H1 (cell line): Measurements from ENCODE around the gene DNLZ. TPM values are rescaled to one million over a fixed set of nuclear protein-coding genes. Genes with fewer than 3 reads are reported as not detected.

Experiments used
- CTCF ChIA-PET: fragments of 300-600 bp; sonication (Branson Sonifier 250); formaldehyde crosslinking; loops from one replicate; lab custom pipeline; 2021; ENCODE audit not compliant: partially characterized antibody; lab: Charles Lee
- POLR2A ChIA-PET: fragments of 300-600 bp; sonication (Branson Sonifier 250); formaldehyde crosslinking; loops from one replicate; lab custom pipeline; 2021; ENCODE audit warnings: inconsistent platforms; ENCODE audit not compliant: partially characterized antibody; lab: Charles Lee
- DNase-seq, 2 experiments: peaks; one replicate each; pipeline versions ENCODE4 v3.0.0 to v3.0.0-alpha.2; 2010 to 2022; ENCODE audit warnings: low spot score in 2 of 2, low read depth in 1 of 2, mixed read lengths in 1 of 2
- FAIRE-seq: peaks from 2 replicates; lab custom pipeline; 2011; peaks lifted over from hg19 to GRCh38; lab: Jason Lieb, UNC
- H2AFZ ChIP-seq: 2 replicates; pipeline ENCODE4 v1.8.1; 2012; ENCODE audit warnings: low read length, inconsistent platforms
- H2AK5ac ChIP-seq: 2 replicates; pipeline ENCODE4 v1.6.1; 2013; ENCODE audit warnings: low read depth, low read length
- H2BK120ac ChIP-seq: replicated peaks from 2 replicates; pipeline ENCODE3; 2013; ENCODE audit warnings: low read depth, low read length, inconsistent platforms
- H2BK12ac ChIP-seq: 2 replicates; pipeline ENCODE4 v1.6.1; 2013; ENCODE audit warnings: low read depth, low read length
- H2BK15ac ChIP-seq: 2 replicates; pipeline ENCODE4 v1.6.1; 2013; ENCODE audit warnings: low read length
- H2BK20ac ChIP-seq: 2 replicates; pipeline ENCODE4 v1.6.1; 2013; ENCODE audit warnings: low read length
- H2BK5ac ChIP-seq: 2 replicates; pipeline ENCODE4 v1.6.1; 2013; ENCODE audit warnings: low read depth, low read length
- H3K14ac ChIP-seq: 2 replicates; pipeline ENCODE4 v1.6.1; 2013; ENCODE audit warnings: inconsistent platforms; ENCODE audit not compliant: insufficient read length
- H3K18ac ChIP-seq: 2 replicates; pipeline ENCODE4 v1.6.1; 2013; ENCODE audit warnings: low read length; ENCODE audit errors: extremely low read depth
- H3K23ac ChIP-seq: 2 replicates; pipeline ENCODE4 v1.6.1; 2013; ENCODE audit warnings: inconsistent platforms; ENCODE audit not compliant: insufficient read length
- H3K23me2 ChIP-seq: 2 replicates; pipeline ENCODE4 v1.6.1; 2013; ENCODE audit warnings: low read depth, low read length
- H3K27ac ChIP-seq: 2 replicates; pipeline ENCODE4 v1.6.1; 2011; ENCODE audit warnings: low read depth, low read length, inconsistent platforms
- H3K27me3 ChIP-seq, 4 experiments: replicated peaks in 1 of 4; 1 replicate in 1 of 4; 2 replicates in 3 of 4; pipeline versions ENCODE4 v1.6.1 to v1.8.1; 2011 to 2013; ENCODE audit warnings: low read length in 3 of 4, mild to moderate bottlenecking in 3 of 4, inconsistent platforms in 2 of 4, mixed read lengths in 2 of 4, moderate library complexity in 1 of 4; ENCODE audit not compliant: control insufficient read depth in 3 of 4, insufficient read depth in 3 of 4; ENCODE audit errors: extremely low read depth in 1 of 4
- H3K36me3 ChIP-seq, 4 experiments: 2 replicates each; pipeline versions ENCODE4 v1.6.1 to v1.8.1; 2011 to 2013; ENCODE audit warnings: mild to moderate bottlenecking in 4 of 4, low read length in 3 of 4, moderate library complexity in 2 of 4, control low read depth in 1 of 4, inconsistent platforms in 1 of 4; ENCODE audit not compliant: insufficient read depth in 4 of 4, control insufficient read depth in 2 of 4
- H3K4ac ChIP-seq: replicated peaks from 2 replicates; pipeline ENCODE3; 2013; ENCODE audit warnings: low read length, low read depth, mixed read lengths, inconsistent platforms; ENCODE audit not compliant: insufficient read length
- H3K4me1 ChIP-seq, 4 experiments: replicated peaks in 1 of 4; 1 replicate in 1 of 4; 2 replicates in 3 of 4; pipeline versions ENCODE4 v1.6.1 to v1.8.1; 2011 to 2013; ENCODE audit warnings: low read length in 3 of 4, inconsistent platforms in 2 of 4, mixed read lengths in 1 of 4; ENCODE audit not compliant: insufficient read depth in 4 of 4, control insufficient read depth in 3 of 4
- H3K4me2 ChIP-seq, 2 experiments: 2 replicates each; pipeline versions ENCODE4 v1.6.1 to v1.8.1; 2011 to 2013; ENCODE audit warnings: low read depth in 2 of 2, low read length in 2 of 2, control low read depth in 1 of 2, inconsistent platforms in 1 of 2, mild to moderate bottlenecking in 1 of 2; ENCODE audit not compliant: insufficient read depth in 1 of 2
- H3K4me3 ChIP-seq, 4 experiments: fragments of 200-600, 300-600 bp in 1 of 4; sonication (generic), shearing (Covaris generic), sonication (Bioruptor Twin) in 1 of 4; 2 replicates each; pipeline versions ENCODE4 v1.5.1 to v1.8.1; 2011 to 2016; ENCODE audit warnings: low read length in 4 of 4, low read depth in 3 of 4, control low read depth in 2 of 4, inconsistent platforms in 2 of 4, mild to moderate bottlenecking in 2 of 4, mixed read lengths in 1 of 4, moderate library complexity in 1 of 4; ENCODE audit not compliant: insufficient read depth in 2 of 4; ENCODE audit errors: extremely low read depth in 1 of 4
- H3K56ac ChIP-seq: replicated peaks from 2 replicates; pipeline ENCODE3; 2013; ENCODE audit warnings: low read depth, mild to moderate bottlenecking, mixed read lengths, low read length, inconsistent platforms; ENCODE audit not compliant: insufficient read length
- H3K79me1 ChIP-seq: 2 replicates; pipeline ENCODE4 v1.6.1; 2013; ENCODE audit warnings: low read depth, low read length, control low read depth
- H3K79me2 ChIP-seq, 2 experiments: 2 replicates each; pipeline versions ENCODE4 v1.6.1 to v1.8.1; 2012 to 2013; ENCODE audit warnings: low read length in 2 of 2, mild to moderate bottlenecking in 2 of 2, inconsistent platforms in 1 of 2; ENCODE audit not compliant: insufficient read depth in 2 of 2, control insufficient read depth in 1 of 2
- H3K9ac ChIP-seq, 4 experiments: replicated peaks in 1 of 4; 1 replicate in 1 of 4; 2 replicates in 3 of 4; pipeline versions ENCODE4 v1.6.1 to v1.8.1; 2011 to 2013; ENCODE audit warnings: low read depth in 3 of 4, low read length in 3 of 4, control low read depth in 2 of 4, mild to moderate bottlenecking in 2 of 4, moderate library complexity in 2 of 4, inconsistent platforms in 1 of 4; ENCODE audit errors: extremely low read depth in 1 of 4
- H3K9me3 ChIP-seq, 2 experiments: 2 replicates each; pipeline versions ENCODE4 v1.6.1 to v1.8.1; 2012 to 2013; ENCODE audit warnings: mild to moderate bottlenecking in 2 of 2, moderate library complexity in 2 of 2, control low read depth in 1 of 2, inconsistent platforms in 1 of 2, low read depth in 1 of 2, low read length in 1 of 2, mixed read lengths in 1 of 2; ENCODE audit not compliant: insufficient read depth in 2 of 2
- H4K20me1 ChIP-seq, 2 experiments: replicated peaks in 1 of 2; 2 replicates each; pipeline versions ENCODE3 to v1.8.1; 2011 to 2013; ENCODE audit warnings: inconsistent platforms in 2 of 2, low read length in 2 of 2, mild to moderate bottlenecking in 1 of 2; ENCODE audit not compliant: insufficient read depth in 2 of 2, control insufficient read depth in 1 of 2
- H4K5ac ChIP-seq: 2 replicates; pipeline ENCODE4 v1.6.1; 2013; ENCODE audit warnings: low read length, low read depth, mixed read lengths, inconsistent platforms; ENCODE audit not compliant: insufficient read length
- H4K8ac ChIP-seq: 2 replicates; pipeline ENCODE4 v1.8.0; 2013; ENCODE audit warnings: mild to moderate bottlenecking, moderate library complexity, low read length, inconsistent platforms; ENCODE audit not compliant: insufficient read depth; ENCODE audit errors: extremely low read depth
- H4K91ac ChIP-seq: replicated peaks from 2 replicates; pipeline ENCODE3; 2013; ENCODE audit warnings: low read length, mixed read lengths, inconsistent platforms; ENCODE audit not compliant: insufficient read length
- ASH2L ChIP-seq: fragments of 200-600, 300-600 bp; sonication (generic); IDR thresholded peaks from one replicate; pipeline ENCODE4 v1.7.1; 2017; ENCODE audit warnings: low read length
- CBX8 ChIP-seq: fragments of 300-800, 300-1000 bp; sonication (generic); IDR thresholded peaks from 2 replicates; pipeline ENCODE4 v1.7.1; 2016; ENCODE audit warnings: low read depth, low read length, borderline replicate concordance
- CTBP2 ChIP-seq: IDR thresholded peaks from 2 replicates; pipeline ENCODE4 v1.7.0; 2011; ENCODE audit warnings: borderline replicate concordance, mild to moderate bottlenecking, moderate library complexity, mixed read lengths, low read length; ENCODE audit not compliant: insufficient read depth, insufficient read length
- FOSL1 ChIP-seq: IDR thresholded peaks from 2 replicates; pipeline ENCODE4 v1.6.1; 2011; ENCODE audit warnings: mild to moderate bottlenecking, low read depth, low read length, moderate library complexity; ENCODE audit not compliant: insufficient read depth
- GTF2F1 ChIP-seq: IDR thresholded peaks from 2 replicates; pipeline ENCODE4 v1.6.1; 2012; ENCODE audit warnings: low read depth, low read length, improper control_type of control experiment, borderline replicate concordance
- NRF1 ChIP-seq: IDR thresholded peaks from 2 replicates; pipeline ENCODE4 v1.6.1; 2011; ENCODE audit warnings: mild to moderate bottlenecking, low read depth, low read length, improper control_type of control experiment
- RAD21 ChIP-seq, 2 experiments: IDR thresholded peaks in 1 of 2; conservative IDR thresholded peaks in 1 of 2; 2 replicates each; pipeline ENCODE4 v1.6.1; 2011; ENCODE audit warnings: low read depth in 2 of 2, low read length in 2 of 2, improper control_type of control experiment in 1 of 2, inconsistent platforms in 1 of 2, mild to moderate bottlenecking in 1 of 2, moderate library complexity in 1 of 2
- SIN3A ChIP-seq, 2 experiments: IDR thresholded peaks in 1 of 2; conservative IDR thresholded peaks in 1 of 2; 2 replicates each; pipeline ENCODE4 v1.6.1; 2011 to 2012; ENCODE audit warnings: low read length in 2 of 2, improper control_type of control experiment in 1 of 2, low read depth in 1 of 2, mild to moderate bottlenecking in 1 of 2
- ZNF274 ChIP-seq: IDR thresholded peaks from 2 replicates; pipeline ENCODE4 v1.7.0; 2012; ENCODE audit warnings: low read length, borderline replicate concordance; ENCODE audit errors: extremely low read depth
- WGBS, 2 experiments: shearing (Covaris generic) in 1 of 2; methylation state at CpG; one replicate each; pipeline versions ENCODE4 v1.1.6 to v1.1.7; 2013 to 2015; ENCODE audit warnings: low lambda C conversion rate in 2 of 2, mixed read lengths in 2 of 2, inconsistent platforms in 1 of 2, low coverage in 1 of 2, missing lambda C conversion rate in 1 of 2; ENCODE audit not compliant: insufficient replicate concordance in 2 of 2, insufficient coverage in 1 of 2, insufficient read length in 1 of 2; ENCODE audit errors: extremely low coverage in 1 of 2, missing lambda C conversion rate in 1 of 2; 5-methylcytosine and 5-hydroxymethylcytosine counted together
- polyA plus RNA-seq, 7 experiments: library from polyadenylated mRNA; depleted of rRNA in 3 of 7; stranded (reverse) in 5 of 7; unstranded in 2 of 7; fragments of >200 nt in 5 of 7; fragments of 200-250 nt in 2 of 7; gene quantifications; 1 replicate in 5 of 7; 2 replicates in 1 of 7; 4 replicates in 1 of 7; pipeline versions ENCODE4 v1.2.1 to v1.2.3, GENCODE V29; 2011 to 2013; ENCODE audit warnings: missing spikeins in 2 of 7, mixed read lengths in 2 of 7
- total RNA-seq: library from RNA; stranded (reverse); fragmentation: NEBNext Ultra II Directional; extraction: Animal tissue kit (Norgen Biotek cat#: 25700); gene quantifications from 2 replicates; pipeline ENCODE4 v1.2.1, GENCODE V29; 2021
- TF ChIP-seq, protein P1 (sequence below): IDR thresholded peaks from 2 replicates; pipeline ENCODE4 v1.6.1; 2011; ENCODE audit warnings: low read length, improper control_type of control experiment
- TF ChIP-seq, protein P2 (sequence below): IDR thresholded peaks from 2 replicates; pipeline ENCODE4 v1.6.1; 2011; ENCODE audit warnings: low read depth, mild to moderate bottlenecking, low read length; ENCODE audit not compliant: insufficient read depth

Gene DNLZ
- total and polyA plus RNA-seq, 2 of the 8 experiments (the other 6 are each of a cell fraction or from before 2014, with no cell fraction given) = 11.6 to 17.9 TPM

DNA sequence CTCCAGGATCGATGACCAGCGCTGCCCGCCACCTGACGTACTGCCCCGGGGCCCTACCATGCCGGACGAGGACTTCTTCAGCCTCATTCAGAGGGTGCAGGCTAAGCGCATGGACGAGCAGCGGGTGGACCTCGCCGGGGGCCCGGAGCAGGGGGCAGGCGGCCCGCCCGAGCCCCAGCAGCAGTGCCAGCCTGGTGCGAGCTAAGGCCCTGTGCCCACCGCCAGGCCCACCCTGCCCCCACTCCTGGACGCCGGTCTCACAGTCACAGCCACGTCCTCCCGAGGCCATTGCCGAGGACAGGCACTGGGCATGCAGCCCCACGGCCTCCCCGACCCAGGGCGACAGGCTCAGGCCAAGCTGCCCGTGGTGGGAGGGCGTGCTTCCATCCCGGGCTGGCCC, 5.5 kb downstream of the DNLZ start:
- H3K27me3 ChIP-seq = no peaks in the 10 kb centered on the region
- H3K4me1 ChIP-seq = peaks cover 0 to 5% (median under 1%) of the 10 kb centered on the region in 4 experiments; a peak in 3 of 7 replicates
- H3K56ac ChIP-seq = no peak overlapping the region
- H3K4me3 ChIP-seq = no peak overlapping the region
- no peak overlapping the region for H3K14ac ChIP-seq
- no peak overlapping the region for H4K8ac ChIP-seq
- H2AK5ac ChIP-seq = no peak overlapping the region
- H2AFZ ChIP-seq = no peak overlapping the region
- H3K23ac ChIP-seq = no peak overlapping the region
- 93% methylated on average over 29 of the region's 29 CpGs; no CpG with 5 or more reads in 1 of the 2 experiments for WGBS, 2 experiments
- no peak overlapping the region for H4K91ac ChIP-seq
- ChIA-PET CTCF (interaction anchor here (1.0 kb wide), 1 partner anchor 12 kb away, joined by 3 read pairs; no protein-coding TSS in a partner anchor), POLR2A (interaction anchor here (0.7 to 15.8 kb wide), 3 partner anchors 10 to 43 kb away, joined by 3 to 137 read pairs (median 8); no protein-coding TSS in a partner anchor)
- no peak overlapping the region for H3K4me2 ChIP-seq
- H3K79me1 ChIP-seq = peaks cover 3% of the 10 kb centered on the region
- H2BK15ac ChIP-seq = no peak overlapping the region
- DNase-seq (no peak), FAIRE-seq (no peak)
- H3K18ac ChIP-seq = no peak overlapping the region
- H3K79me2 ChIP-seq = no peaks in the 10 kb centered on the region
- H2BK5ac ChIP-seq = no peak overlapping the region; the same call in 1 of the 2 replicates
- no peaks in the 10 kb centered on the region for H3K23me2 ChIP-seq
- no peak overlapping the region for H2BK120ac ChIP-seq
- H3K9ac ChIP-seq = no peak overlapping the region
- no peak overlapping the region for H2BK20ac ChIP-seq
- H3K4ac ChIP-seq = no peak overlapping the region
- no peak overlapping the region for H2BK12ac ChIP-seq
- no peaks in the 10 kb centered on the region; a peak in 1 of 8 replicates for H3K36me3 ChIP-seq
- no peak overlapping the region for H4K5ac ChIP-seq
- H3K27ac ChIP-seq = no peak overlapping the region
- no peaks in the 10 kb centered on the region for H3K9me3 ChIP-seq
- H4K20me1 ChIP-seq = peaks cover 2 to 3% of the 10 kb centered on the region in 2 experiments
- TF ChIP-seq SIN3A (conservative IDR thresholded peaks at IDR 0.05 in 1 of 2, IDR thresholded peaks at IDR 0.05 in 1 of 2; ENCODE audit: low read depth in 1 of 2, low read length in 2 of 2) (no peak), CBX8 (no peak), GTF2F1 (no peak), ASH2L (no peak), CTBP2 (no peak), NRF1 (no peak), RAD21 (IDR thresholded peaks at IDR 0.05 in 1 of 2, conservative IDR thresholded peaks at IDR 0.05 in 1 of 2; ENCODE audit: low read depth in 2 of 2, low read length in 2 of 2) (no peak), ZNF274 (no peak), FOSL1 (no peak)
- TF ChIP-seq, protein P1, sequence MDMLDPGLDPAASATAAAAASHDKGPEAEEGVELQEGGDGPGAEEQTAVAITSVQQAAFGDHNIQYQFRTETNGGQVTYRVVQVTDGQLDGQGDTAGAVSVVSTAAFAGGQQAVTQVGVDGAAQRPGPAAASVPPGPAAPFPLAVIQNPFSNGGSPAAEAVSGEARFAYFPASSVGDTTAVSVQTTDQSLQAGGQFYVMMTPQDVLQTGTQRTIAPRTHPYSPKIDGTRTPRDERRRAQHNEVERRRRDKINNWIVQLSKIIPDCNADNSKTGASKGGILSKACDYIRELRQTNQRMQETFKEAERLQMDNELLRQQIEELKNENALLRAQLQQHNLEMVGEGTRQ = no peak
- TF ChIP-seq, protein P2, sequence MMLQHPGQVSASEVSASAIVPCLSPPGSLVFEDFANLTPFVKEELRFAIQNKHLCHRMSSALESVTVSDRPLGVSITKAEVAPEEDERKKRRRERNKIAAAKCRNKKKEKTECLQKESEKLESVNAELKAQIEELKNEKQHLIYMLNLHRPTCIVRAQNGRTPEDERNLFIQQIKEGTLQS = no peak
